B cell (primary cell): Measurements from ENCODE around the gene GEMIN2. TPM values are rescaled to one million over a fixed set of nuclear protein-coding genes. Genes with fewer than 3 reads are reported as not detected.

Experiments
- ATAC-seq: fragments of 200-7000 bp; cut with Tn5 transposase; one replicate; pipeline ENCODE4 v1.10.0; 2021; ENCODE audit warnings: low read depth, mild to moderate bottlenecking, moderate number of reproducible peaks, moderate library complexity
- CTCF ChIA-PET: fragments of 350-600 bp; sonication (Branson Sonifier 250); formaldehyde crosslinking; loops from one replicate; lab custom pipeline; 2021; ENCODE audit warnings: antibody characterized with exemption, inconsistent platforms; lab: Charles Lee
- POLR2A ChIA-PET: fragments of 350-600 bp; sonication (Branson Sonifier 250); formaldehyde crosslinking; loops from one replicate; lab custom pipeline; 2021; ENCODE audit warnings: antibody characterized with exemption; lab: Charles Lee
- DNase-seq: peaks from one replicate; pipeline ENCODE4 v3.0.0; 2013
- H2AFZ ChIP-seq: 2 replicates; pipeline ENCODE4 v1.6.1; 2012; ENCODE audit warnings: mild to moderate bottlenecking, low read depth, low read length; ENCODE audit not compliant: insufficient read depth, poor library complexity, severe bottlenecking
- H3K27ac ChIP-seq, 2 donors: 1 replicate in 1 of 2; 2 replicates in 1 of 2; pipeline ENCODE4 v1.5.1; 2012 to 2013; ENCODE audit warnings: low read length in 2 of 2, mild to moderate bottlenecking in 2 of 2, moderate library complexity in 1 of 2
- H3K27me3 ChIP-seq, 4 experiments: fragments of 200-600 bp in 1 of 4; sonication (generic) in 1 of 4; replicated peaks in 1 of 4; 1 replicate in 2 of 4; 2 replicates in 2 of 4; pipeline versions ENCODE4 v1.6.1 to v1.7.0; 2013 to 2016; ENCODE audit warnings: low read length in 3 of 4, mild to moderate bottlenecking in 2 of 4, mixed read lengths in 1 of 4, moderate library complexity in 1 of 4; ENCODE audit not compliant: insufficient read depth in 4 of 4, control insufficient read depth in 3 of 4; ENCODE audit errors: control extremely low read depth in 1 of 4
- H3K36me3 ChIP-seq, 2 experiments: replicated peaks in 1 of 2; 1 replicate in 1 of 2; 2 replicates in 1 of 2; pipeline versions ENCODE4 v1.6.1 to v1.7.1; 2013; ENCODE audit warnings: low read length in 1 of 2; ENCODE audit not compliant: insufficient read depth in 2 of 2, control insufficient read depth in 1 of 2; ENCODE audit errors: control extremely low read depth in 1 of 2, extremely low read depth in 1 of 2
- H3K4me1 ChIP-seq, 2 donors: fragments of 200-600 bp in 1 of 2; sonication (generic) in 1 of 2; 1 replicate in 1 of 2; 2 replicates in 1 of 2; pipeline versions ENCODE4 v1.5.1 to v1.6.1; 2013 to 2017; ENCODE audit warnings: low read length in 2 of 2; ENCODE audit not compliant: control insufficient read depth in 2 of 2, insufficient read depth in 2 of 2
- H3K4me2 ChIP-seq: replicated peaks from 2 replicates; pipeline ENCODE3; 2012; ENCODE audit warnings: mild to moderate bottlenecking, low read depth, low read length; ENCODE audit not compliant: poor library complexity, severe bottlenecking
- H3K4me3 ChIP-seq, 5 experiments: fragments of 200-600 bp in 1 of 5; sonication (generic) in 1 of 5; 1 replicate in 3 of 5; 2 replicates in 2 of 5; pipeline versions ENCODE4 v1.5.1 to v1.7.0; 2011 to 2016; ENCODE audit warnings: low read length in 4 of 5, mild to moderate bottlenecking in 4 of 5, low read depth in 2 of 5, control low read depth in 1 of 5, moderate library complexity in 1 of 5; ENCODE audit not compliant: insufficient read depth in 1 of 5; ENCODE audit errors: control extremely low read depth in 1 of 5, extremely low read depth in 1 of 5
- H3K79me2 ChIP-seq: fragments of 200-600 bp; sonication (generic); one replicate; pipeline ENCODE4 v1.6.0; 2016; ENCODE audit warnings: low read length; ENCODE audit not compliant: control insufficient read depth, insufficient read depth
- H3K9ac ChIP-seq: fragments of 200-600 bp; sonication (generic); 2 replicates; pipeline ENCODE4 v1.6.1; 2017; ENCODE audit warnings: mild to moderate bottlenecking, low read length, moderate library complexity
- H3K9me3 ChIP-seq, 3 donors: one replicate each; pipeline versions ENCODE4 v1.6.1 to v1.7.1; 2013; ENCODE audit warnings: low read length in 2 of 3; ENCODE audit not compliant: control insufficient read depth in 2 of 3, insufficient read depth in 1 of 3; ENCODE audit errors: control extremely low read depth in 1 of 3
- H4K20me1 ChIP-seq: 2 replicates; pipeline ENCODE4 v1.6.0; 2012; ENCODE audit warnings: mild to moderate bottlenecking, low read length; ENCODE audit not compliant: insufficient read depth, control insufficient read depth, poor library complexity, severe bottlenecking
- H3K27ac Mint-ChIP-seq: one replicate; pipeline ENCODE4 v1.8.0; 2021; ENCODE audit warnings: mixed read lengths
- H3K27me3 Mint-ChIP-seq: one replicate; pipeline ENCODE4 v1.8.0; 2021; ENCODE audit warnings: mixed read lengths
- H3K4me1 Mint-ChIP-seq: one replicate; pipeline ENCODE4 v1.8.0; 2021; ENCODE audit warnings: mixed read lengths
- H3K4me3 Mint-ChIP-seq: one replicate; pipeline ENCODE4 v1.8.0; 2021; ENCODE audit warnings: mixed read lengths
- H3K9me3 Mint-ChIP-seq: one replicate; pipeline ENCODE4 v1.8.0; 2022; ENCODE audit warnings: mixed read lengths; ENCODE audit not compliant: insufficient read depth
- EZH2 ChIP-seq: IDR thresholded peaks from 2 replicates; pipeline ENCODE4 v1.6.1; 2012; ENCODE audit warnings: borderline replicate concordance, low read depth, mild to moderate bottlenecking, moderate library complexity, low read length; ENCODE audit not compliant: insufficient read depth, poor library complexity, severe bottlenecking
- WGBS: methylation state at CpG from one replicate; pipeline ENCODE4 v1.1.5; 2013; ENCODE audit warnings: missing lambda C conversion rate; ENCODE audit not compliant: insufficient coverage; 5-methylcytosine and 5-hydroxymethylcytosine counted together
- intact Hi-C: fragments of 100-400 bp; cut with micrococcal nuclease; formaldehyde crosslinking; loops from one replicate; pipeline ENCODE4 v1.10.0; 2022
- polyA plus RNA-seq: library from polyadenylated mRNA; depleted of rRNA; stranded (reverse); fragments of >200 nt; gene quantifications from 2 replicates; pipeline ENCODE4 v1.2.3, GENCODE V29; 2012
- total RNA-seq, 2 donors: library from RNA; stranded (reverse); fragments of 120-200 nt in 1 of 2; gene quantifications; 1 replicate in 1 of 2; 2 replicates in 1 of 2; pipeline versions ENCODE4 v1.2.3 to v1.2.4, GENCODE V29; 2013 to 2022
- TF ChIP-seq, protein P1 (sequence below): fragments of 200-600 bp; IDR thresholded peaks from one replicate; pipeline ENCODE4 v1.8.0; 2022; ENCODE audit warnings: antibody characterized with exemption, mild to moderate bottlenecking

GEMIN2 gene
- total and polyA plus RNA-seq, 2 donors (not counting 1 experiment from before 2014, with no cell fraction given) = 13.4 to 14.4 TPM

DNA sequence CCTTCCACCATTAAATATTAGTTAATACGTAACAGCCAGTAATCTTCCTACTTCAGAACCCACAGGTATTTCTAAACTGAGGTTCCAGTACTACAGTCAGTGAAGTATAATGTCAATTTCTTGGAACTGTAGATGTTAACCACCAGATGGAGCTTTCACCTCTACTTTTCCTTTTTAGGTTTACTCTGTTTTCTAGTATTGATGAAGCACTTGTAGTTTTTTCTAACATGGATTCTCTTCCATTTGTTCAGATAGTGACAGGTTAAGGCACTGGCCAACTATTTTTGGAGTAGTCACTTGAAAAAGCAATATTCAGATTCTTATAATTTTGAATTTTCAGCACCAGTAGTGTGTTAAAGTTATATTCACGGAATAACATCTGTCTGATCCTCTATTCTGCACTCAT is 6.5 kb upstream of the GEMIN2 start:
- peak; percentile 30 for DNase-seq
- H4K20me1 ChIP-seq = no peaks in the 10 kb centered on the region
- POLR2A ChIA-PET = no interaction called here
- ATAC-seq = no peak
- whole genome bisulfite sequencing = no CpG with 5 or more reads among the region's 2 CpGs
- H3K27ac ChIP-seq = no peak overlapping the region
- no peak overlapping the region for H3K4me3 Mint-ChIP-seq
- H3K9me3 ChIP-seq = no peaks in the 10 kb centered on the region
- peaks cover 19% of the 10 kb centered on the region for H3K4me1 Mint-ChIP-seq
- no peaks in the 10 kb centered on the region for H3K36me3 ChIP-seq
- no peak overlapping the region for H3K27ac Mint-ChIP-seq
- H3K79me2 ChIP-seq = peaks cover 20% of the 10 kb centered on the region
- peaks cover 9 to 12% of the 10 kb centered on the region in 2 donors for H3K4me1 ChIP-seq
- H3K27me3 ChIP-seq = no peaks in the 10 kb centered on the region
- no peak overlapping the region for H3K4me3 ChIP-seq
- H2AFZ ChIP-seq = no peak overlapping the region
- no peak for TF ChIP-seq EZH2
- TF ChIP-seq, protein P1, sequence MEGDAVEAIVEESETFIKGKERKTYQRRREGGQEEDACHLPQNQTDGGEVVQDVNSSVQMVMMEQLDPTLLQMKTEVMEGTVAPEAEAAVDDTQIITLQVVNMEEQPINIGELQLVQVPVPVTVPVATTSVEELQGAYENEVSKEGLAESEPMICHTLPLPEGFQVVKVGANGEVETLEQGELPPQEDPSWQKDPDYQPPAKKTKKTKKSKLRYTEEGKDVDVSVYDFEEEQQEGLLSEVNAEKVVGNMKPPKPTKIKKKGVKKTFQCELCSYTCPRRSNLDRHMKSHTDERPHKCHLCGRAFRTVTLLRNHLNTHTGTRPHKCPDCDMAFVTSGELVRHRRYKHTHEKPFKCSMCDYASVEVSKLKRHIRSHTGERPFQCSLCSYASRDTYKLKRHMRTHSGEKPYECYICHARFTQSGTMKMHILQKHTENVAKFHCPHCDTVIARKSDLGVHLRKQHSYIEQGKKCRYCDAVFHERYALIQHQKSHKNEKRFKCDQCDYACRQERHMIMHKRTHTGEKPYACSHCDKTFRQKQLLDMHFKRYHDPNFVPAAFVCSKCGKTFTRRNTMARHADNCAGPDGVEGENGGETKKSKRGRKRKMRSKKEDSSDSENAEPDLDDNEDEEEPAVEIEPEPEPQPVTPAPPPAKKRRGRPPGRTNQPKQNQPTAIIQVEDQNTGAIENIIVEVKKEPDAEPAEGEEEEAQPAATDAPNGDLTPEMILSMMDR = peak; percentile 46
- intact Hi-C loops = loop anchor here (1.0 kb wide), 1 partner anchor 319 kb away; no protein-coding TSS in a partner anchor
- CTCF ChIA-PET = interaction anchor here (0.6 kb wide), 1 partner anchor 10 kb away, joined by 3 read pairs; no protein-coding TSS in a partner anchor
- H3K4me2 ChIP-seq = no peak overlapping the region
- no peaks in the 10 kb centered on the region for H3K9me3 Mint-ChIP-seq
- H3K27me3 Mint-ChIP-seq = no peaks in the 10 kb centered on the region
- H3K9ac ChIP-seq = no peak overlapping the region

DNA sequence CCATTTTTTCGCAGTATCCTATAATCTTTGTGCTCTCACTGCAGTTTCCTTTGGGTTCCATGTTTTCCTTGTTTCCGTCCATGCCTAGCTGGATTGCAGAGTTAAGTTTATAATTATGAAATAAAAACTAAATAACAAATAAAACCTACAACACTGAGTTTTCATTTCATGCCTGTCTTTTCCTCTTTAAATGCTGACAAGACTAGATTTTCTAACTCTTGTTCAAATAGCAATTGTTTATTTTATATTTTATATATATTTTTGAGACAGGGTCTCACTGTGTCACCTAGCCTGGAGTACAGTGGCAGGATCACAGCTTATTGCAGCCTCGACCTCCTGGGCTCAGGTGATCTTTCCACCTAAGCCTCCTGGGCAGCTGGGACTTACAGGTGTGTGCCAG is 5.3 kb upstream of the GEMIN2 start:
- no peaks in the 10 kb centered on the region for H3K36me3 ChIP-seq
- no peak for DNase-seq
- H3K4me3 ChIP-seq = no peak overlapping the region
- no peak overlapping the region for H3K27ac ChIP-seq
- no peaks in the 10 kb centered on the region for H3K27me3 ChIP-seq
- no peaks in the 10 kb centered on the region for H3K27me3 Mint-ChIP-seq
- WGBS = 100% methylated on average over 1 of the region's 3 CpGs
- H2AFZ ChIP-seq = no peak overlapping the region
- H3K79me2 ChIP-seq = peaks cover 17% of the 10 kb centered on the region
- H3K4me2 ChIP-seq = no peak overlapping the region
- H3K4me1 Mint-ChIP-seq = peaks cover 13% of the 10 kb centered on the region
- intact Hi-C loops = no loop called here
- CTCF ChIA-PET = no interaction called here
- H3K27ac Mint-ChIP-seq = no peak overlapping the region
- TF ChIP-seq EZH2 = no peak
- TF ChIP-seq, protein P1 = no peak
- ATAC-seq = no peak
- H3K9me3 Mint-ChIP-seq = no peaks in the 10 kb centered on the region
- H3K4me1 ChIP-seq = peaks cover 10 to 11% of the 10 kb centered on the region in 2 donors
- no peak overlapping the region for H3K9ac ChIP-seq
- POLR2A ChIA-PET = no interaction called here
- no peaks in the 10 kb centered on the region for H3K9me3 ChIP-seq
- no peak overlapping the region for H3K4me3 Mint-ChIP-seq
- no peaks in the 10 kb centered on the region for H4K20me1 ChIP-seq
